ENCODE results near the gene C17orf107.

The C17orf107 gene

DNA sequence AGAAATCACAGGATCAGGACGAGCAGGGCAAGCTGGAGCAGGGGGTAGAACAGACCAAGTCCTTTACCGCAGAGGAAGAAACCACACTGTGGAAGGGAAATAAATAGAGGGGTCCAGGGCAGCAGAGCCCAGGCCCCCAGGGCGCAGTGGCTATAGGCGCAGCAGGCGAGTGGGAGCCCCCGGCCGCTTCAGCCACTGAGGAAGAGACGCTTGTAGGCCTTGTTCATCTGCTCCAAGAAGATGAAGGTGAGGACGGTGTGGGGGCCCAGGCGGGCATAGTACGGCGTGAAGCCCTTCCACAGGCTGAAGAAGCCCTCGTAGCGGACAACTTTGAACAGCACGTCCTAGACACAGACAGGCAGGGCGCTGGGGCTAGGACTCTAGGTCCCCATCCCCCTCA is 38.2 kb downstream of the C17orf107 start:
- DNase-seq: no peak

GRCh38 chr17:4938069-4938491 is 38.7 kb downstream of the C17orf107 start:
- DNase-seq: no peak

DNA sequence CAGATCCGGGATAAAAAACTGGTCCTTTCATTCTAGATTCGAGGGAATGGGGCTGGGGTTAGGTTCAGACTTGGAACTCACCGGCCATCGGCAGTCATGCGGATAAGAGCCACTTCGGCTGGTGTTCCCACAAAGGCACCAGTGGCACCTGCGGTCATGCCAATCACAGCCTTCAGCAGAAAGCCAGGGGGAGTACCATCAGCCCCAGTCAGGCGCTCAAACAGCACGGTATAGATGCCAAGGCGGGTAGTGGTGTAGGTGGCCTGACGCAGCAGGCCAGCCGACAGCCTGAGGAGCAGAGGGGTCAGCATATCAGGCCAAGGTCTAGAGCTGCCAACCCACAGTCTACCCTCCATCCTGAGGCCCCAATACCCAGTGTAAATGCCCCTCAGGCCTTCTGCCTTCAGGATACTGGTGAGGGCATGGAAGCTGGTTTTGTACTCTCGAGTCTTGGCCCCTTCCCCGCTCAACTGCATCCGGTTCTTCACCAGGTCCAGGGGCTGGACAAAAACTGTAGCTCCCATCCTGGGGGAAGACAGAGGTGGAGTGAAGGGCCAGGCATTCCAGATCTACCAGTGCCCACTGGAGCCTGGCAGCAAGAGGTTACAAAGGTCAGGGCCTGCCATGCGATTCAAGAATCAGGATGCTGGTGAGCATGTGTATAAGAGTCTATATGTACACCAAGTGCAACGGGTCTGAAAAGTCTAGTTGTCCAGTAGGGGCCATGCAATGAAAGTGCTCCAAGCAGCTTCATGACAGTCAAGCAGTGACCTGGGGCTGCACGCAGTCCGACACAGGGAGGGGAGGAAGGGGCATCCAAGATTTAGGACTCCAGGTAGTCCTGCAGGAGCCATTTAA is 39.6 kb downstream of the C17orf107 start:
- DNase-seq: no peak

GRCh38 chr17:4939546-4939795 is 40.1 kb downstream of the C17orf107 start:
- DNase-seq: no peak

DNA sequence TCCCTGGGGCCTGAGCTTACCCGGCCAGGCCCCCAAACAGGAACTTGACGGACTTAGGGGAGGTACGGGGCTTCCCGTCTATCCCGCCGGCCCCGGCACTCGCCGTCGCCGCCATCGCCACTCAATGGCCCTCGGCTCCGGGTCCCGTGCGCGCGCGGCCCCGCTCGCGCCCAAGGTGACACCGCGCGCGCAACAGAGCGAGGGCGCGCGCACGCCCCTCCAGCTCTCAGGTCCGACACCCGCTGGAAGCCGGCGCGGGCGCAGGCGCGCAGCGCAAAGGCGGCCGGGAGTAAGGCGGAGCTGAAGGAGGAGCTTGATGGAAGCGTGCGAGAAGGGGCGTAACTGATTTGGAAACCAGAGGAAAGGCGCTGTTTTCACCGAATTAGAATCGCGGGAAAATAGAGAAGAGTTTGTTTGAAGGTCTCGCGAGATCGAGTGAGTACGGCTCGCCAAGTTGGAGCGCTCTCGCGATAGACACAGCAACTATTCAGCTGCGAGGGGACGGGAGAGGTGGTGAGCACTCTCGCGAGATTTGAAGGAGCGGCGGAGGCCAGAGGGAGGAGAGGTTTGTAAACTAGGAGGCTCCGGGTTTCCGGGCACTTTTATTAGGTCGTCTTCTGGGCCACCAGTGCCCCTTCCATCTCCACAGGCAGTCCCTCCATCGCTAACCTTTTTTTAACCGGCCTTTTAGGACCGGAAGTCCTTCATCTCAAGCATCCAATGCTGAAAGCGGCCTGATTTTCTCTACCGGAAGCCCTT is 40.6 kb downstream of the C17orf107 start, which contains the start of the genes RNF167 and SLC25A11:
Gene RNF167, plus strand, starts transcription at position 473 of the 759 bp plus-strand sequence. CDS start 642 bp downstream, outside the sequence.
Gene SLC25A11, minus strand, starts transcription at position 251 of the 759 bp plus-strand sequence. Its CDS starts 136 bp downstream, at position 115.
- peak; percentile 99 for DNase-seq

GRCh38 chr17:4940555-4941318 is 41.4 kb downstream of the C17orf107 start:
- no peak for DNase-seq

- DNase-seq: no peak
Measured at GRCh38 chr17:4941319-4941610, 41.9 kb downstream of the C17orf107 start.

DNA sequence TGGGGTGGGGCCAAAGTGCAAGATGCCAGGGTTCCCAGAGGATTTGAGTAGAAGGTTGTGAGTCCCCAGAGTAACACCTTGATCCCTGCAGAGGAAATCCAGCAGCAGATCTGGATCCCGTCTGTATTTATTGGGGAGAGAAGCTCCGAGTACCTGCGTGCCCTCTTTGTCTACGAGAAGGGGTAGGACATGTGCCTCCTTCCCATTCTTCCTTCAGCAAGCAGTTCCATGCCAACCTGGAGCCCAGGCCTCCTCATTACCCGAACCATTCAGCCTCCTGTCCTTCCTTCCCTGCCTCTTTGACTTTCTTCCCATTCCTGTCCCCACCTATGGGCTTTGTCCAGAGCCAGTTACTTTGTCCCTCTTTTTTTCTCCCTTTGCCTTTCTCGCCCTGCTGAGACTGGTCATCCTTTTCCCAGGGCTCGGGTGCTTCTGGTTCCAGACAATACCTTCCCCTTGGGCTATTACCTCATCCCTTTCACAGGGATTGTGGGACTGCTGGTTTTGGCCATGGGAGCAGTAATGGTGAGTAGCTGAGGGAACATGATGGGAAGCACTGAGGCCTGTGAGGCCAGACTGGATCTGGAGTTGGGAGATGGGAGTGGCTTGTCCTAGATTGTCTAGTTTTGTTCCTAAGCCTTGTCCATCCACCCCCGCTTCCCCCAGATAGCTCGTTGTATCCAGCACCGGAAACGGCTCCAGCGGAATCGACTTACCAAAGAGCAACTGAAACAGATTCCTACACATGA is 43.6 kb downstream of the C17orf107 start:
- DNase-seq: no peak

- no peak for DNase-seq
Measured at GRCh38 chr17:4944163-4944553, 44.8 kb downstream of the C17orf107 start.

DNA sequence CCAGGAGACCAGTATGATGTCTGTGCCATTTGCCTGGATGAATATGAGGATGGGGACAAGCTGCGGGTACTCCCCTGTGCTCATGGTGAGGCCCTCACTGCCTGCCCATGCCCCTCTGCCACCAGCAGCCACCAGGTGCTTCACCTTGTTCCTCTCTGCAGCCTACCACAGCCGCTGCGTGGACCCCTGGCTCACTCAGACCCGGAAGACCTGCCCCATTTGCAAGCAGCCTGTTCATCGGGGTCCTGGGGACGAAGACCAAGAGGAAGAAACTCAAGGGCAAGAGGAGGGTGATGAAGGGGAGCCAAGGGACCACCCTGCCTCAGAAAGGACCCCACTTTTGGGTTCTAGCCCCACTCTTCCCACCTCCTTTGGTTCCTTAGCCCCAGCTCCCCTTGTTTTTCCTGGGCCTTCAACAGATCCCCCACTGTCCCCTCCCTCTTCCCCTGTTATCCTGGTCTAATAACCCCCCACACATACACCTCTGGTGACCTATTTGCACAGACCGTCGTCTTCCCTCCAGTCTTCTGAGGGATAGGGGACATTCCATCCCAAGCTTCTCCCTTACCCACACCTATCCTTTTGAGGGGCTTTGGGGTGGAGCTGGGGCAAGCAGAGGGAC is 45.3 kb downstream of the C17orf107 start:
- DNase-seq: no peak

DNA sequence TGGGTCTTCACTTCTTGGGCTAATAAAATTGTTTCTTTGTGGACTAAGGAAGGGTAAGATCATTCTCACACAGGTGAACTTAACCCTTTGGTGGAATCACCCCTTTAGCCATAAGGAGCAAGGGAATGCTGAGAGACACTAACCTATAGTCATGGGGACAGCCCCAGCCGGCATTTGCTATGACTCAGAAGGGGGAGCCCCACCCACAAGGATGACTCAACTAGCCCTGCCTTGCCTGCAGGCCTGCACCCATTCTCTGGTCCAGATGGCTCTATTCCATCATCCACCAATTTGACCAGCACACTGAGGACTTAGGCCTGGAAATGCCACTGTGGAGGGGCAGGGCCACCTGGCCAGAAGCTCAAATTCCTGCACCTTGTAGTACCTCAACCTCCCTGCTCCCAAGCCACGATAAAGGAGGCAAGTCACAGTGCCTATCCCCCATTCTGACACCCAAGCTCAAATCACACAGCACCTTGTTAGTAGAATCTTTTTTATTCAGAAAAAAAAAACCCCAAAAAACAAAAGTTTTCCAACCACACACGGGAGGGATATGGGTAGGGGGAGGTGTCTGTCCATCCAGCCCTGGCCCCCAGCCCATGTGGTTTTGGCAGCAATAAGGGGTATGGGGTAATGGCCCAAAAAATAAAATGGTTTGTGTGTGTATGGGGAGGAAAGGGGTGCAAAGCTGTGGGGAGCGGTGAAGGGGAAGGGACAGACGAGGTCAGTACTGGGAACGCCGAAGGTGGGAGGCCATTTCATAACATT is 46.0 kb downstream of the C17orf107 start:
- DNase-seq: peak in 1 of 2 experiments; percentile 44

DNA sequence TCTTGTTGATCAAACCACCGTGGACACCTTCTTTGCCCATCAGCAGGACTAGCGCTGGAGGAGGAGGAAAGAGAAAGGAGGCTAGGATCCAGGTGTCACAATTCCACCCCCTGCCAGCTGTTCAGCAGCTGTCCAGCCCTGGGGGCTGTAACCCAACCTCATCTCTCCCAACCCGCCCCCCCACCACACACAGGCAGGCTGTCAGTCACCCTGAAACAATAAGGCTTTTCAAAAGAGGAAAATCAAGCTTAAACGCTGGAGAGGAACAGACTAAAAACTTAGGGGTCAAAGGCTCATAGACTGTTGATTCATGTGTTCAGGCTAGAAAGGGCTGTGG is 46.6 kb downstream of the C17orf107 start:
- DNase-seq: no peak

DNA sequence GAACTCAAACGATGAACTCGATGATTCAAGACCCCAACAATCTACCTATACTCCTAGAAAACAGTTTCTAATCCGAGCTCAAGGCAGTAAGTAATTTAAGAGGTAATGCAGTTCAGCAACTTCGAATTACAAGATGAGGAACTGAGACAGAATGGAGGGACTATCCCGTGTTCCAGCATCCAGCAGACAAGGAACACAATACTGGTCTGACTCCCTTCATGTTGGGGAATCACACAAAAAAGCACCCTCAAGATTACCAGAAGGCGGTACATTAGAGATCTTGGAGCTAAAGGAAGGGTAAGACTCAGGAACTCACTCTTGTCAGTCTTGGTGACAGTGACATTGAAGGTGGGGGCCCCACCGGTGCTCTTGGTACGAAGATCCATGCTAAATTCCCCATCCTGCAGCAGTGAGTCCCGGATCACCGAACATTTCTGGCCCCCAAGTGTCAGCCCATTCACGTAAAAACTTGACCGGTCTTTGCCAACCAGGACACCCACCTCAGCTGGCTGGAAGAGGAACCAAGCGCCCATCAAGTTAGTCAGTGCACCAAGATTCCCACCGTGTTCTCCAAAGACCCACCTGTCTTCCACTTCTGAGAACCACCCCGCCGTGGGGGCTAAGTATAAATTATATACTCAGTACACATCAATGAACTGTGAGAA is 47.1 kb downstream of the C17orf107 start:
- no peak for DNase-seq

GRCh38 chr17:4947010-4947410 is 47.7 kb downstream of the C17orf107 start:
- no peak for DNase-seq

DNA sequence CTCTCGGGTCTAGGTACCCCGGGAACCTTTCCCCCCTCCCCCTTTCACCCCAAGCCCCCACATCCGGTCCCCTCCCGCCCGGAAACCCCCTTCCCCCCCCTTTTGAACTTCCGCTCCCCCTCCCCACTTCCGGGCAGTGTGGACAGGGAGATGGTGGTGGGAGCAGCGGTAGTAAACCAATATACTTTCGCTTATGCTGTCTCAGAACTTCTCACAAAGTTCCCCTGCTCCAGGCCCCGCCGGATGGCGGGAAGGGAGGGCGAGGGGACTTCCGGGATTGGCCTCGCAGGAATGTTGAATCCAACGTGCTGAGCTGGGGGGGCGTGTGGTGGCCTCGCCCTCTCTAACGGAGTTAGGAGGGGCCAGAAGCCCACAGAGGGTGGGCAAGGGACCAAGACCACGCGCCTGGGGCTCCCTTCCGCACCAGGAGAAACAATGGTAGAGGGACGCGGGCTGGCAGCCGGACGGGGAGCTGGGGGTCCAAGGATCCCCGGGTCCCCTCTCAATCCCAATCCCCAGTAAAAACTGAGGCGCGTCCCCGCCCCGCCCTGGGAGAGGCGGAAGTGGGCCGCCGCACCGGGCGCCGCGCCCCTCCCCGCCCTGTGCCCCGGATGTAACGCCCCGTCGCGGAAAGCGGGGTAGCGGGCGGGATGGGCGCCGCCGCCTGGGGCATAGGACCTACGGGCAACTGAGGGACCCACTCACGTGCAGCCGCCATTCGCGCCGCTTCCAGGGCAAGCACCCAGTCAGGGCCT is 48.3 kb downstream of the C17orf107 start:
- peak in 1 of 2 experiments; percentile 49 for DNase-seq

- peak; percentile 82 to 83 for DNase-seq
Measured at GRCh38 chr17:4948166-4948930, 49.0 kb downstream of the C17orf107 start, which contains the start of gene PFN1. Gene PFN1, minus strand, starts transcription at chr17:4948530. Its CDS starts 136 bp downstream, at chr17:4948394.

DNA sequence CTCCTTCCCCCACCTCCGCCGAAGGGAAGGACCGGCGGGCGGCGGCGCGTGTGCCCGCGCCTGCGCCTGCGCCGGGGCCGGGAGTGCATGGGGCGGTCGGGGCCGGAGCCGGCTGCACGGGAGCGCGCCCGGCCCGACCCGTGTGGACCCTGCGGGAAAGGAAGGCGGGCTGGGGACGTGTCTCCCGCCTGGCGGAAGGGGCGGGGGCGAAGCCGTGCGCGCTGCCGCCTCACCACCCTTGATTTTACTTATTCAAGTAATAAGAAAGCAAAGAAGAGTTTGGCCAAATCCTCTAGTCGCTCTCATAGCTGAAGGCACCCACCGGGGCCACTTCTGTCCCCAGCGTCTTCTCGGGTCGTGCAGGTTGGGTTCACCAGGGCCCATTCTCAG is 49.6 kb downstream of the C17orf107 start:
- DNase-seq: peak; percentile 83 to 89

- peak in 1 of 2 experiments; percentile 50 for DNase-seq
Measured at GRCh38 chr17:4949321-4950074, 50.2 kb downstream of the C17orf107 start.
